Measurements from ENCODE around the gene CTSS.

DNA sequence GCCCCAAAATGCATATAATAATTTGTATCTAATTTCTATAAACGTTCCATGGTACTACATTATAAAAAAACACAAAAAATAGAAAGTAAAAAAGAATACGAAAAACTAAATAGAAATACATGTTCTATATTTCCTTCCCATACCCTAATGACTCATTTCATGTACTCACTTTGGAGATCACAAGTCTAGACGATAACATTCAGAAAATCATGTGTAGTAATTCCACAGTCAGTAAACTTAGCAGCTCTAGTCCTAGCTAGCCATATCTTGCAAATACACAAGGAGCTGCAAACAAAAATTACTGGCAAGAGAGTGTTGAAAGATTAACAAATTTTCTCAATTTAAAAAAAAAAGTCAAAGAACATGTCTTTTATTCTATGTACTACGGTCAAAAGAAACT, 70.0 kb downstream of the CTSS start:
- no peak for TF ChIP-seq EZH2phosphoT487 (IDR thresholded peaks at IDR 0.05; ENCODE audit: insufficient read depth, low read depth)
- TF ChIP-seq EZH2 (IDR thresholded peaks at IDR 0.05; ENCODE audit: insufficient read depth, poor library complexity, severe bottlenecking), result no peak
